Measurements from ENCODE around the gene LSM5. TPM values are rescaled to one million over a fixed set of nuclear protein-coding genes. Genes with fewer than 3 reads are reported as not detected.

Gene LSM5
- total and polyA plus RNA-seq, 9 of the 15 experiments (the other 6 are each of a cell fraction or from before 2014, with no cell fraction given): 36.3 to 620 (median 186) TPM

GRCh38 chr7:32532086-32532485 is 41.9 kb upstream of the LSM5 start (continued):
- no peak for TF ChIP-seq RCOR1 (IDR thresholded peaks at IDR 0.05; ENCODE audit: borderline replicate concordance in 1 of 2, low read depth in 2 of 2, low read length in 2 of 2)
- no peak for TF ChIP-seq MNT (conservative IDR thresholded peaks at IDR 0.05)
- no peak for TF ChIP-seq HOMEZ (CRISPR knock-in tag; IDR thresholded peaks at IDR 0.05)
- TF ChIP-seq ELF4 (CRISPR knock-in tag; IDR thresholded peaks at IDR 0.05): no peak
- no peak for TF ChIP-seq RAD21 (CRISPR knock-in tag; conservative IDR thresholded peaks at IDR 0.05 in 1 of 2, IDR thresholded peaks at IDR 0.05 in 1 of 2)

- Histone ChIP-seq H3K36me3 (ENCODE audit: control insufficient read depth, insufficient read depth, low read length) (peaks cover 10% of the 10 kb centered on the region; the same call in 2 of the 3 replicates), H3K9me1 (ENCODE audit: control insufficient read depth, insufficient read depth, low read length) (no peaks in the 10 kb centered on the region), H3K27me3 (ENCODE audit: control insufficient read depth in 2 of 2, insufficient read depth in 2 of 2, low read length in 2 of 2) (no peaks in the 10 kb centered on the region), H3K4me3 (no peak overlapping the region), H3K9me3 (replicated peaks; ENCODE audit: control insufficient read depth, insufficient read depth, low read depth, low read length) (no peaks in the 10 kb centered on the region), H3K4me2 (ENCODE audit: insufficient read depth, low read length) (no peak overlapping the region), H3K79me2 (ENCODE audit: control insufficient read depth, insufficient read depth, low read length) (peaks cover 36% of the 10 kb centered on the region), H4K20me1 (replicated peaks; ENCODE audit: control insufficient read depth, insufficient read depth, low read length) (no peaks in the 10 kb centered on the region), H3K4me1 (replicated peaks in 1 of 2; ENCODE audit: control insufficient read depth in 2 of 2, insufficient read depth in 2 of 2, low read length in 2 of 2) (0 out of 5 replicates have a peak, but pooled peaks cover 0 to 2% of the 10 kb centered on the region in 2 experiments), H2AFZ (ENCODE audit: low read depth, low read length) (no peak overlapping the region), H3K9ac (ENCODE audit: insufficient read depth in 1 of 2, low read depth in 2 of 2, low read length in 2 of 2) (no peak overlapping the region), H3K27ac (ENCODE audit: extremely low read depth, low read depth, low read length) (no peak overlapping the region)
- in situ Hi-C loops (cut with MboI): no loop called here
- ATAC-seq (no peak), FAIRE-seq (no peak), DNase-seq (ENCODE audit: extremely low read depth in 1 of 4, low spot score in 3 of 4) (no peak)
- intact Hi-C loops (cut with micrococcal nuclease): no loop called here
- ChIA-PET CTCF (ENCODE audit: low intra/inter-chr PET ratio) (no interaction called here), POLR2A (interaction anchor here (1.0 to 1.2 kb wide), 2 partner anchors 12 to 25 kb away, joined by 3 to 4 read pairs; no protein-coding TSS in a partner anchor)
- 92% methylated on average over 12 of the region's 13 CpGs for WGBS (ENCODE audit: insufficient coverage, low coverage, missing lambda C conversion rate)
- TF ChIP-seq RCOR1 (IDR thresholded peaks at IDR 0.05; ENCODE audit: borderline replicate concordance in 1 of 2, low read depth in 2 of 2, low read length in 2 of 2) (no peak), MAX (CRISPR knock-in tag; IDR thresholded peaks at IDR 0.05) (no peak), ZBTB9 (CRISPR knock-in tag; IDR thresholded peaks at IDR 0.05) (no peak), ERF (CRISPR knock-in tag; IDR thresholded peaks at IDR 0.05) (no peak)
- no TSS peak for BruUV-seq (replicated peaks)
Observed at GRCh38 chr7:32531402-32531801, 41.2 kb upstream of the LSM5 start.

Data from K562 (cell line).